Measurements from ENCODE around the gene GADD45A. TPM values are rescaled to one million over a fixed set of nuclear protein-coding genes. Genes with fewer than 3 reads are reported as not detected.

The GADD45A gene
- polyA plus RNA-seq, 3 donors, result 7.5 to 14.3 (median 9.6) TPM

GRCh38 chr1:67716800-67717199 lies 31.8 kb downstream of the GADD45A start:
- DNase-seq, result no peak
- Mint-ChIP-seq H3K4me1 (peaks cover 6% of the 10 kb centered on the region), H3K4me3 (no peak overlapping the region), H3K36me3 (no peaks in the 10 kb centered on the region), H3K27me3 (ENCODE audit: low read depth in 3 of 3) (no peaks in the 10 kb centered on the region), H3K27ac (no peak overlapping the region), H3K9me3 (no peaks in the 10 kb centered on the region)
- H3K9ac ChIP-seq (ENCODE audit: insufficient read depth, low read length, poor library complexity, severe bottlenecking), result no peak overlapping the region
- no peaks in the 10 kb centered on the region for H3K9me3 ChIP-seq (replicated peaks in 1 of 2; ENCODE audit: control insufficient read depth in 1 of 2, insufficient read depth in 1 of 2, low read length in 2 of 2)
- intact Hi-C loops (cut with micrococcal nuclease), result no loop called here
- TF ChIP-seq CTCF (IDR thresholded peaks at IDR 0.05), result no peak
- no peaks in the 10 kb centered on the region for H3K4me1 ChIP-seq (ENCODE audit: control insufficient read depth in 1 of 2, insufficient read depth in 2 of 2, low read length in 2 of 2)
- H3K27ac ChIP-seq (ENCODE audit: low read depth in 1 of 2, low read length in 2 of 2), result no peak overlapping the region
- H3K36me3 ChIP-seq (replicated peaks in 1 of 2; ENCODE audit: control insufficient read depth in 1 of 2, insufficient read depth in 2 of 2, low read length in 2 of 2), result no peaks in the 10 kb centered on the region
- no peaks in the 10 kb centered on the region for H3K27me3 ChIP-seq (ENCODE audit: control insufficient read depth in 2 of 2, insufficient read depth in 2 of 2, low read length in 2 of 2)
- no peaks in the 10 kb centered on the region for H4K20me1 ChIP-seq (ENCODE audit: insufficient read depth, low read length)
- WGBS (ENCODE audit: insufficient coverage), result 54% methylated on average over 3 of the region's 4 CpGs
- H3K4me3 ChIP-seq (replicated peaks in 1 of 3; ENCODE audit: low read depth in 2 of 3, low read length in 3 of 3), result no peak overlapping the region
- H2AFZ ChIP-seq (ENCODE audit: insufficient read depth, low read depth, low read length, poor library complexity, severe bottlenecking), result no peak overlapping the region
- no peak overlapping the region for H3K4me2 ChIP-seq (replicated peaks; ENCODE audit: extremely low read depth, low read length, poor library complexity, severe bottlenecking)
- H3K79me2 ChIP-seq (ENCODE audit: insufficient read depth, low read length), result no peaks in the 10 kb centered on the region

GRCh38 chr1:67717876-67718275 lies 32.9 kb downstream of the GADD45A start:
- Histone ChIP-seq H3K9me3 (replicated peaks in 1 of 2; ENCODE audit: control insufficient read depth in 1 of 2, insufficient read depth in 1 of 2, low read length in 2 of 2) (no peaks in the 10 kb centered on the region), H3K4me3 (replicated peaks in 1 of 3; ENCODE audit: low read depth in 2 of 3, low read length in 3 of 3) (no peak overlapping the region), H3K27ac (ENCODE audit: low read depth in 1 of 2, low read length in 2 of 2) (no peak overlapping the region), H3K4me1 (ENCODE audit: control insufficient read depth in 1 of 2, insufficient read depth in 2 of 2, low read length in 2 of 2) (no peaks in the 10 kb centered on the region), H4K20me1 (ENCODE audit: insufficient read depth, low read length) (no peaks in the 10 kb centered on the region), H3K36me3 (replicated peaks in 1 of 2; ENCODE audit: control insufficient read depth in 1 of 2, insufficient read depth in 2 of 2, low read length in 2 of 2) (no peaks in the 10 kb centered on the region), H3K9ac (ENCODE audit: insufficient read depth, low read length, poor library complexity, severe bottlenecking) (no peak overlapping the region), H2AFZ (ENCODE audit: insufficient read depth, low read depth, low read length, poor library complexity, severe bottlenecking) (no peak overlapping the region), H3K79me2 (ENCODE audit: insufficient read depth, low read length) (no peaks in the 10 kb centered on the region), H3K27me3 (ENCODE audit: control insufficient read depth in 2 of 2, insufficient read depth in 2 of 2, low read length in 2 of 2) (no peaks in the 10 kb centered on the region), H3K4me2 (replicated peaks; ENCODE audit: extremely low read depth, low read length, poor library complexity, severe bottlenecking) (no peak overlapping the region)
- WGBS (ENCODE audit: insufficient coverage), result 93% methylated on average over 3 of the region's 4 CpGs
- Mint-ChIP-seq H3K9me3 (no peaks in the 10 kb centered on the region), H3K27ac (no peak overlapping the region), H3K36me3 (no peaks in the 10 kb centered on the region), H3K4me1 (peaks cover 6% of the 10 kb centered on the region), H3K27me3 (ENCODE audit: low read depth in 3 of 3) (no peaks in the 10 kb centered on the region), H3K4me3 (no peak overlapping the region)
- no peak for DNase-seq
- no peak for TF ChIP-seq CTCF (IDR thresholded peaks at IDR 0.05)
- intact Hi-C loops (cut with micrococcal nuclease), result no loop called here
